DMS114 treated with DMSO at 0.1 percent for 48 hours (cell line): ENCODE results near the gene PKP1.

Source experiments
- DNase-seq: peaks from one replicate; lab custom pipeline; 2025; ENCODE audit not compliant: unreplicated experiment; lab: John Stamatoyannopoulos, UW

PKP1 gene

DNA sequence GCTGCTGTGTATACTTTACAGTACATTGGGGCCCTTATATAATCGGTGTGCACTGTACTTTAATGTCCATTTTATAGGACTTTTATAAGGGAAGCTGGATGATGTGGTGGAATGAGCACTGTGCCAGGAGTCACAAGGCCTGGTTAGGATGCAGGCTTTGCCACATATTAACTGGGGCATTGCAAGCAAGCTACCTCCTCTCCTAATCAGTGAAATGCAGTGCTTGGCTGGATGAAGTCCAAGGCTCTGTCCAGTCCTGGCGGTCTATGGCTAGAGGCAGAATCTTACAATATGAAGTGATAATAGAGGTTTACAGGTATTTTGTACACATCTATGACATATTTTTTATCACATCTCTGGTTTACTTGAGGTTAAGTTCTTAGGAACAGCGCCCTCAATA lies 1.7 kb upstream of the PKP1 start:
- no peak for DNase-seq

- no peak for DNase-seq
These were observed 1.1 kb upstream of the PKP1 start for GRCh38 chr1:201282216-201282615.

- DNase-seq = no peak
These were observed 689 bp downstream of the PKP1 start for GRCh38 chr1:201283836-201284553.

GRCh38 chr1:201284636-201285035 lies 1.3 kb downstream of the PKP1 start:
- DNase-seq = no peak

DNA sequence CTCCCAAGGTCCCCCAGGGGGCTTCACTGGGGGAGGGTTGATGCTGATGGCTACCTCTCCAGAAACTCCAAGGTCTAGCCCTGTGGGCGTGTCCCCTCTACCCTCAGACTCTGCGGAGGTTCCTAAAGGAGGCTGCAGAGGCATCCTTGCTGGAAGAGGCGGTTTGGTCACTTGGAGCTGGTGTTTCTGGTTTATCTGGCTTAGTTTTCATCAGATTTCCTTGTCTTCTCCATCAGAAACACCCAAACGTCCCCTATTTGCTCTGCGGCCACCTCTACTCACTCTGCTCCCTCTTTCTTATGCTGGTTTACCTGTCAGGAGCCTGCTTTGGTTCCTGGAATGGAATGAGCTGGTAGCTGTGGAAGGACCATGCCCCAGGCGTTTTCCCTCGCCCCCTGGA lies 2.5 kb downstream of the PKP1 start:
- DNase-seq = no peak

GRCh38 chr1:201286445-201286844 lies 3.1 kb downstream of the PKP1 start:
- no peak for DNase-seq

DNA sequence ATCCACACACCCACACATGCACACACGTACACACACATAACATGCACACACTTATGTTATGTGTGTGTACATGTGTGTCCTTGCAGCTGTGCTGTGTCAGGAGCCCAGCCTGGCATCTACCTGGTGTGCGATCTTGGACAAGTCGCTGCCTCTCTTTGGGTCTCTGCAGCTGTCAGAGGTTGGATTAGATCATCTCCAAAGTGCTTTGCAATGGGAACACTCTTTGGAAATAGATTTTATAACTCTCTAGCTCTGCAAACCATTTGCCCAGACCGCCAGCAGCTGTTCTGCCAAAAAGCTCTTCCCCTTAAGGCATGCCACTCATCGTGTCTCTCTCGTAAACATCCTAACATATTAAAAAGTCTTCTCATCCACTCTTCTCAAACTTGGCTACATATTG lies 4.7 kb downstream of the PKP1 start:
- DNase-seq = no peak

DNA sequence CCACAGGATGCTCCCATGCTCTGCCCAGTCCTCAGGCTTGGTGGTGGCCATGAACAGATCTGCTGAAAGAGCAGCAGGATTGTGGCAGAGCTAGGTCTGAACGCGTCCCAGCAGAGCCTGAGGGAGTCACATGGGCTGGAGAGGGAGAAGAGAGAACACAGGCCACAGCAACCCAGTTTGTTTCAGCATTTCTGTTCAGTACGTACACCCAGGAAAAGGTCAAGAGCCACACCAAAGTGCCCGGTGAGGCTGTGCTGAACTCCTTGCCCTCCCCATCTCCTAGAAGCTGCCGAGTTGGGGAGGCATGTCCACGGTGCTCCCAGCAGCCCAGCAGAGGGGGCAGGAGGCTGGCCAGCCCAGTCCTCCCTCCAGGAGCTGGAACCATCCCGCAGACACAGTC lies 5.5 kb downstream of the PKP1 start:
- no peak for DNase-seq

DNA sequence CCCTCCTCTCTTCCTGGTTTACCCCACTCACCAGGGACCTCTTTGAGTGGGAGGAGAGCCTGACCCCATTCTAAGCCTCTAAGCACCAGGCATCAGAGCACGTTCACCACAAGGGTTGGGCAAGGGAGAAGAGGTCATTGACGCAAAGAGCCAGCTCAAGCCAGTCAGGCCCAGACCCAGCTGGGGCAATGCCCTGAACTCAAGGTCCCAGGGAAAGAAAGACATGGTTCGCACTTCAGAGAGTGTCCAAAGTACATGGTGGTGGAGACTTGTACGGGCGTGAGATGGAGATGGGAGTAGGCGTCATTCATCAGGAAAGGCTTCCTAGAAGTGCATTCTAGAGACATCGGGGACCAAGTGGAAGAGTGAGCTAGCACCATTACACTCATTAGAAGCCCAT lies 7.2 kb downstream of the PKP1 start:
- no peak for DNase-seq

- DNase-seq = no peak
These were observed 8.6 kb downstream of the PKP1 start for GRCh38 chr1:201291916-201292315.

DNA sequence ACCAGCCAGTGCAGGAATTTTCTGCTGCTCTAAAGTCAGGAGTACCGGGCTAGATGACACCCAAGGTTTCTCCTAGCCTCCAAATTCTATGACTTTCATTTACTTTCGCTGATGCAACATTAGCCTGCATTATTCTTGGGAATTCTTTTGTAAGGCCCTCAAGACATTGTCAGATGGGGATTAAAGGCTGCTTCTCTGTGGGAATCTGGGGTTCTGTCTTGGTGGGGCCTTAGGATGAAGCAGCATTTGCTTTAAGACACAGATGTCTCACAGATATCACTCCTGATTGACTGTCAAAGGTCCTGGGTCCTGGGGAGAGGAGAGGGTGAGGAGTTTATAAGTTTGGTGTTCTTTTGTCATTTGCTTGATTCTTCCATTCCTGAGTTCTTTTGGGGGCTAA lies 11.6 kb downstream of the PKP1 start:
- no peak for DNase-seq

- no peak for DNase-seq
These were observed 12.0 kb downstream of the PKP1 start for GRCh38 chr1:201295346-201295745.

- DNase-seq = no peak
These were observed 12.6 kb downstream of the PKP1 start for GRCh38 chr1:201295861-201296260.

DNA sequence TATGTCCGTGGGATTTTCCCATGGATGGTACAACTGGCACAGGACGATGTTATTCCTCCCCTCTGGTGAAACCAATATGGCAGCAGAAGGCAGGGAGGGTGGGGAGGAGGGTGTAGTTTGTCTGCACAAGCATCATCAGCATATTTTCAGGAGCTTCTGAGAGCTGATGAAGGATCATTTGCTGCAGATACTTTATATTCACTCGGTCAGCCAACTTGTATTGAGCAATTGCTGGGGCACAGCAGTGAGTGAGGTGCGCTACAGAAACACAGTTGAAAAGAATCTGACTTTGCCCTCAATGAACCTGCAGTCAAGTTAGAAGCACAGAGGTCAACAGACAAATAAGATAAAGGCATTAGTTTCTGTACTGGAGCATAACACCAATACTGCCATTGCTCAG lies 13.0 kb downstream of the PKP1 start:
- no peak for DNase-seq

- no peak for DNase-seq
These were observed 15.4 kb downstream of the PKP1 start for GRCh38 chr1:201298396-201299381.

DNA sequence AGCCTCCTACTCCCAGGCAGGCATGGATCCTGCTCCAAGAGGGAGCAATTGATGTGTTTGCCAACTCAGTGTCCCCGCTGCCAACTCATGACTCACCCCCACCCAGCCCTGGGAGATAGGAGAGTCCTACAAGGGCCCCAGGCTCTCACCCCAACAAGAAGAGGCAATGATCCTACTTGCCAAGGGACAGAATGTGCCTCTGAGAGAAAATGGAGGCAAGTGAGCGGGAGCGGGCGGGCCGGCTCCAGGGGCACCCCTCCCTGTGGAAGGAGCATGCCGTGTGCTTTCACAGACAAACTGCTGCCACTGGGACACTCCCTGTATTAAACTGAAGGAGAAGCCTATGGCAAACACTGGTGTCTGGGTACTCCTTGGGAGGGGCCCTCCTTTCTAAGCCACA lies 16.7 kb downstream of the PKP1 start:
- DNase-seq = no peak

GRCh38 chr1:201300641-201301040 lies 17.3 kb downstream of the PKP1 start:
- no peak for DNase-seq

- no peak for DNase-seq
These were observed 19.2 kb downstream of the PKP1 start for GRCh38 chr1:201302163-201303152.

DNA sequence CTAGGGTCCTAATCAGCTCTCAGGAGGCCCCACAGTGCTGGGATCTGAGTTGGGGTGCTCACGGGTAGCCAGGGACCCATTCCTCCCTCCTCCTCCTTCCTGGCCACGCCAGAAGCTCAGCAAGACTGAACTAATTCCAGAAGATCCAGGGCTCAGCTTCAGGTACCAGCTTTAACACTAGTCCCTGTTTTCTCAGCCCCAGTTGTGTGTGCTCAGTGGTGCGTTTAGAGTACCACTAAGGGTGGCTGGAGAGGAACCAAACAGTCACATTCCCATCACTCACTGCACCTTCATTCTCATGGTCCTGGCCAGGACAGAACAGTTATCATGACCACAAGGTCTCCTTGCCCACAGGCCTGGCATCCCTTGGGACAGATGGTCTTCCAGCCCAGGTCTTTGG lies 20.8 kb downstream of the PKP1 start:
- no peak for DNase-seq

GRCh38 chr1:201305815-201306214 lies 22.5 kb downstream of the PKP1 start:
- DNase-seq = no peak

DNA sequence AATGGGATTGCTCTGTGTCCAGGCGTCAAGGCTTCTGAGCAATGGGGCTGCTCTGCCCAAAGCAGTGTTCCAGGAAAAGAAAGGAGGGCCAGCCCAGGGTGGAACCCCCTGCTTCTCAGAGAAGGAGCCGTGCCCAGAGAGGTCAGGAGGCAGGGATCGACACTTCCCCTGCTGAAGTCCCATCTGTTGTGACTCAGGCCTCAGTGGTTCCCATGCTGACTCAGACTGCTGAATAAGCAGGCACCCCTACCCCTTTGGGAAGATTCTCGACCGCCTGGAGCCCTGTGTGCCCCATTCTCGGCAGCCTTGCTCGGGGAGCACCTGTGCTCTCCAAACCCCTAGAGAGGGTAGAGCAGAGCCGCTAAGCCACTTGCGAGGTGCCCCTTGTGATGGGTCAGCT lies 23.9 kb downstream of the PKP1 start:
- DNase-seq = no peak
